Measurements from ENCODE around the gene PTH2.

Gene PTH2

GRCh38 chr19:49398931-49399330 lies 24.3 kb downstream of the PTH2 start:
- no peak for DNase-seq (ENCODE audit: insufficient read length, low spot score)
- no peak for FAIRE-seq
- no peak for TF ChIP-seq CTCF (IDR thresholded peaks at IDR 0.05; ENCODE audit: insufficient read depth, missing control alignments)

GRCh38 chr19:49398001-49398615 lies 25.1 kb downstream of the PTH2 start:
- no peak for TF ChIP-seq CTCF (IDR thresholded peaks at IDR 0.05; ENCODE audit: insufficient read depth, missing control alignments)
- no peak for FAIRE-seq
- DNase-seq (ENCODE audit: insufficient read length, low spot score): peak; percentile 7

GRCh38 chr19:49396738-49397505 lies 26.3 kb downstream of the PTH2 start:
- TF ChIP-seq CTCF (IDR thresholded peaks at IDR 0.05; ENCODE audit: insufficient read depth, missing control alignments): no peak
- peak; percentile 5 for DNase-seq (ENCODE audit: insufficient read length, low spot score)
- FAIRE-seq: no peak

GRCh38 chr19:49395581-49396407 lies 27.4 kb downstream of the PTH2 start:
- DNase-seq (ENCODE audit: insufficient read length, low spot score): peak; percentile 73
- FAIRE-seq: no peak
- TF ChIP-seq CTCF (IDR thresholded peaks at IDR 0.05; ENCODE audit: insufficient read depth, missing control alignments): no peak

- FAIRE-seq: no peak
- no peak for DNase-seq (ENCODE audit: insufficient read length, low spot score)
- TF ChIP-seq CTCF (IDR thresholded peaks at IDR 0.05; ENCODE audit: insufficient read depth, missing control alignments): no peak
These were observed 29.4 kb downstream of the PTH2 start for GRCh38 chr19:49393881-49394280.

- TF ChIP-seq CTCF (IDR thresholded peaks at IDR 0.05; ENCODE audit: insufficient read depth, missing control alignments): peak; percentile 99
- peak; percentile 66 for DNase-seq (ENCODE audit: insufficient read length, low spot score)
- peak; percentile 84 for FAIRE-seq
These were observed 31.5 kb downstream of the PTH2 start for GRCh38 chr19:49391581-49392399.

Data from D721Med (cell line).